K562 (cell line): ENCODE data around the gene GABRA5. TPM values are rescaled to one million over a fixed set of nuclear protein-coding genes. Genes with fewer than 3 reads are reported as not detected.

Experiments used
- C11orf30 ChIP-seq: fragments of 450-650 bp; IDR thresholded peaks from 2 replicates; pipeline ENCODE4 v1.6.1; 2016; ENCODE audit warnings: low read depth, mild to moderate bottlenecking
- KAT7 ChIP-seq: sonication (generic); formaldehyde crosslinking; IDR thresholded peaks from 2 replicates; pipeline ENCODE4 v1.8.0; 2022; ENCODE audit warnings: missing genetic modification reagents, mild to moderate bottlenecking, borderline replicate concordance
- POLR2A ChIP-seq: fragments of 450-650 bp; conservative IDR thresholded peaks from 2 replicates; pipeline ENCODE4 v1.6.1; 2016
- RBM17 ChIP-seq: fragments of 200-400 bp; formaldehyde crosslinking; IDR thresholded peaks from 2 replicates; pipeline ENCODE4 v1.6.1; 2017; ENCODE audit warnings: low read depth, mild to moderate bottlenecking, low read length, borderline replicate concordance
- SMC3 ChIP-seq: conservative IDR thresholded peaks from 2 replicates; pipeline ENCODE4 v1.6.1; 2011; ENCODE audit warnings: low read depth, low read length, improper control_type of control experiment; ENCODE audit not compliant: insufficient read depth
- STAG1 ChIP-seq: sonication (generic); formaldehyde crosslinking; IDR thresholded peaks from 2 replicates; pipeline ENCODE4 v1.5.0; 2020; ENCODE audit warnings: missing genetic modification reagents, borderline replicate concordance
- YBX1 ChIP-seq: fragments of 450-650 bp; IDR thresholded peaks from 2 replicates; pipeline ENCODE4 v1.7.1; 2016; ENCODE audit warnings: mild to moderate bottlenecking
- ZC3H4 ChIP-seq: sonication (generic); formaldehyde crosslinking; IDR thresholded peaks from 2 replicates; pipeline ENCODE4 v1.9.0; 2021; ENCODE audit warnings: missing genetic modification reagents, borderline replicate concordance
- ZFP36 ChIP-seq: fragments of 150-350 bp; IDR thresholded peaks from 2 replicates; pipeline ENCODE4 v1.6.1; 2018; ENCODE audit warnings: low read length, low read depth; ENCODE audit not compliant: partially characterized antibody
- ZNF197 ChIP-seq: fragments of 200-800 bp; sonication (Bioruptor generic); IDR thresholded peaks from 2 replicates; pipeline ENCODE4 v1.6.1; 2016; ENCODE audit warnings: low read depth, missing genetic modification characterization, missing compliant biosample characterization
- polyA plus RNA-seq, 8 experiments: library from polyadenylated mRNA; depleted of rRNA in 4 of 8; stranded (reverse) in 5 of 8; unstranded in 3 of 8; fragments of >200 nt; fragmentation: Nextera tagmentation in 2 of 8; fragmentation: Illumina TruSeq in 1 of 8; extraction: Ambion mirVana in 2 of 8; extraction: Trizol in 1 of 8; gene quantifications; 2 replicates each; pipeline versions ENCODE4 v1.2.1 to v1.2.3, GENCODE V29; 2011 to 2014; ENCODE audit warnings: inconsistent platforms in 1 of 8, missing spikeins in 1 of 8
- total RNA-seq, 7 experiments: library from RNA; depleted of rRNA in 6 of 7; stranded (reverse); fragments of >200 nt in 6 of 7; fragmentation: Illumina TruSeq in 2 of 7; extraction: Trizol in 2 of 7; gene quantifications; 2 replicates each; pipeline versions ENCODE4 v1.2.1 to v1.2.3, GENCODE V29; 2011 to 2021; ENCODE audit warnings: low replicate concordance in 1 of 7
- TF ChIP-seq, protein P1 (sequence below), 2 experiments: fragments of 450-650 bp; formaldehyde crosslinking in 1 of 2; IDR thresholded peaks; 2 replicates each; pipeline versions ENCODE4 v1.4.0 to v1.6.1; 2014 to 2020; ENCODE audit warnings: mild to moderate bottlenecking in 2 of 2, borderline replicate concordance in 1 of 2, low read depth in 1 of 2
- TF ChIP-seq, protein P2 (sequence below): fragments of 450-650 bp; formaldehyde crosslinking; IDR thresholded peaks from 2 replicates; pipeline ENCODE4 v1.4.0; 2020; ENCODE audit warnings: mild to moderate bottlenecking, moderate library complexity
- TF ChIP-seq, protein P3 (sequence below): fragments of 450-650 bp; IDR thresholded peaks from one replicate; pipeline ENCODE4 v1.6.1; 2018; ENCODE audit warnings: mild to moderate bottlenecking, moderate library complexity; ENCODE audit not compliant: partially characterized antibody
- TF ChIP-seq, protein P4 (sequence below), 3 experiments: IDR thresholded peaks in 2 of 3; conservative IDR thresholded peaks in 1 of 3; 2 replicates each; pipeline ENCODE4 v1.5.1; 2011 to 2012; ENCODE audit warnings: low read length in 3 of 3, mild to moderate bottlenecking in 3 of 3, control low read depth in 2 of 3, improper control_type of control experiment in 1 of 3, inconsistent platforms in 1 of 3, low read depth in 1 of 3, mixed read lengths in 1 of 3, moderate library complexity in 1 of 3; ENCODE audit not compliant: insufficient read depth in 2 of 3

GABRA5 gene
- total and polyA plus RNA-seq, 9 of the 15 experiments (the other 6 are each of a cell fraction or from before 2014, with no cell fraction given): not detected

DNA sequence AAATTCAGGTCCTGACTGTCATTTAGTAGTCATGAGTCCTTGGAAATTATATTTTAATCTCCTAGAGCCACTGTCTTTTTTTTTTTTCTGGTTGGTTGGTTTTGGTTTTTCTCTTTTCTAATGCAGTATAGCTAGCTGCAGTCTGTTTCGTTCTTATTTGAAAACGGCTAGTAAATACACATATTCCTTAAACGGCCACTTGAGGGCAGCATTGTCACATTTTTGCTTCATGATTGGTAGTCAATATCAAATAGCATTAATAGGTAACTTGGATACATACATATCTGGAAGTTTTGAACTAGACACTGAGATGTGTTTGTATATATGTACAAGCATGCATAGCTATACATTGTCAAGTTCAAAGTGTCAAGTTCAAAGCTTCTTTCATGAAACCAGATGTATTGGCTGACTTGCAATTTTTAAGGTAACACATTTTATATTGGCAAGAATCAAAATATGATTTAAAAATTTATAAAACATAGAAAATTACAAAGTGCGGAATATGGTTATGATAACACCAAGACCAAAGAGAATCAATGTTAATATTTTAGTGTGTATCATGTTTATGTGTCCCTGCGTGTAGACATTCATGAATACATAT is 22.5 kb downstream of the GABRA5 start (continued):
- no peak for TF ChIP-seq RBM17
- TF ChIP-seq, protein P1, sequence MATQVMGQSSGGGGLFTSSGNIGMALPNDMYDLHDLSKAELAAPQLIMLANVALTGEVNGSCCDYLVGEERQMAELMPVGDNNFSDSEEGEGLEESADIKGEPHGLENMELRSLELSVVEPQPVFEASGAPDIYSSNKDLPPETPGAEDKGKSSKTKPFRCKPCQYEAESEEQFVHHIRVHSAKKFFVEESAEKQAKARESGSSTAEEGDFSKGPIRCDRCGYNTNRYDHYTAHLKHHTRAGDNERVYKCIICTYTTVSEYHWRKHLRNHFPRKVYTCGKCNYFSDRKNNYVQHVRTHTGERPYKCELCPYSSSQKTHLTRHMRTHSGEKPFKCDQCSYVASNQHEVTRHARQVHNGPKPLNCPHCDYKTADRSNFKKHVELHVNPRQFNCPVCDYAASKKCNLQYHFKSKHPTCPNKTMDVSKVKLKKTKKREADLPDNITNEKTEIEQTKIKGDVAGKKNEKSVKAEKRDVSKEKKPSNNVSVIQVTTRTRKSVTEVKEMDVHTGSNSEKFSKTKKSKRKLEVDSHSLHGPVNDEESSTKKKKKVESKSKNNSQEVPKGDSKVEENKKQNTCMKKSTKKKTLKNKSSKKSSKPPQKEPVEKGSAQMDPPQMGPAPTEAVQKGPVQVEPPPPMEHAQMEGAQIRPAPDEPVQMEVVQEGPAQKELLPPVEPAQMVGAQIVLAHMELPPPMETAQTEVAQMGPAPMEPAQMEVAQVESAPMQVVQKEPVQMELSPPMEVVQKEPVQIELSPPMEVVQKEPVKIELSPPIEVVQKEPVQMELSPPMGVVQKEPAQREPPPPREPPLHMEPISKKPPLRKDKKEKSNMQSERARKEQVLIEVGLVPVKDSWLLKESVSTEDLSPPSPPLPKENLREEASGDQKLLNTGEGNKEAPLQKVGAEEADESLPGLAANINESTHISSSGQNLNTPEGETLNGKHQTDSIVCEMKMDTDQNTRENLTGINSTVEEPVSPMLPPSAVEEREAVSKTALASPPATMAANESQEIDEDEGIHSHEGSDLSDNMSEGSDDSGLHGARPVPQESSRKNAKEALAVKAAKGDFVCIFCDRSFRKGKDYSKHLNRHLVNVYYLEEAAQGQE (IDR thresholded peaks at IDR 0.05; ENCODE audit: borderline replicate concordance): peak; percentile 53
- TF ChIP-seq, protein P1 (CRISPR knock-in tag; IDR thresholded peaks at IDR 0.05; ENCODE audit: low read depth): no peak
- peak; percentile 62; the same call in 1 of the 2 replicates for TF ChIP-seq C11orf30
- TF ChIP-seq ZC3H4: no peak
- TF ChIP-seq STAG1: peak; percentile 48; the same call in 1 of the 2 replicates
- peak; percentile 26; the same call in 1 of the 2 replicates for TF ChIP-seq SMC3
- no peak for TF ChIP-seq YBX1
- TF ChIP-seq POLR2A: no peak
- TF ChIP-seq, protein P2, sequence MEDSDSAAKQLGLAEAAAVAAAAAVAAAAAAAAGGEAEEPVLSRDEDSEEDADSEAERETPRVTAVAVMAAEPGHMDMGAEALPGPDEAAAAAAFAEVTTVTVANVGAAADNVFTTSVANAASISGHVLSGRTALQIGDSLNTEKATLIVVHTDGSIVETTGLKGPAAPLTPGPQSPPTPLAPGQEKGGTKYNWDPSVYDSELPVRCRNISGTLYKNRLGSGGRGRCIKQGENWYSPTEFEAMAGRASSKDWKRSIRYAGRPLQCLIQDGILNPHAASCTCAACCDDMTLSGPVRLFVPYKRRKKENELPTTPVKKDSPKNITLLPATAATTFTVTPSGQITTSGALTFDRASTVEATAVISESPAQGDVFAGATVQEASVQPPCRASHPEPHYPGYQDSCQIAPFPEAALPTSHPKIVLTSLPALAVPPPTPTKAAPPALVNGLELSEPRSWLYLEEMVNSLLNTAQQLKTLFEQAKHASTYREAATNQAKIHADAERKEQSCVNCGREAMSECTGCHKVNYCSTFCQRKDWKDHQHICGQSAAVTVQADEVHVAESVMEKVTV (CRISPR knock-in tag): peak; percentile 44; the same call in 1 of the 2 replicates
- no peak for TF ChIP-seq KAT7
- TF ChIP-seq, protein P3, sequence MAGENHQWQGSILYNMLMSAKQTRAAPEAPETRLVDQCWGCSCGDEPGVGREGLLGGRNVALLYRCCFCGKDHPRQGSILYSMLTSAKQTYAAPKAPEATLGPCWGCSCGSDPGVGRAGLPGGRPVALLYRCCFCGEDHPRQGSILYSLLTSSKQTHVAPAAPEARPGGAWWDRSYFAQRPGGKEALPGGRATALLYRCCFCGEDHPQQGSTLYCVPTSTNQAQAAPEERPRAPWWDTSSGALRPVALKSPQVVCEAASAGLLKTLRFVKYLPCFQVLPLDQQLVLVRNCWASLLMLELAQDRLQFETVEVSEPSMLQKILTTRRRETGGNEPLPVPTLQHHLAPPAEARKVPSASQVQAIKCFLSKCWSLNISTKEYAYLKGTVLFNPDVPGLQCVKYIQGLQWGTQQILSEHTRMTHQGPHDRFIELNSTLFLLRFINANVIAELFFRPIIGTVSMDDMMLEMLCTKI: no peak
- TF ChIP-seq, protein P4, sequence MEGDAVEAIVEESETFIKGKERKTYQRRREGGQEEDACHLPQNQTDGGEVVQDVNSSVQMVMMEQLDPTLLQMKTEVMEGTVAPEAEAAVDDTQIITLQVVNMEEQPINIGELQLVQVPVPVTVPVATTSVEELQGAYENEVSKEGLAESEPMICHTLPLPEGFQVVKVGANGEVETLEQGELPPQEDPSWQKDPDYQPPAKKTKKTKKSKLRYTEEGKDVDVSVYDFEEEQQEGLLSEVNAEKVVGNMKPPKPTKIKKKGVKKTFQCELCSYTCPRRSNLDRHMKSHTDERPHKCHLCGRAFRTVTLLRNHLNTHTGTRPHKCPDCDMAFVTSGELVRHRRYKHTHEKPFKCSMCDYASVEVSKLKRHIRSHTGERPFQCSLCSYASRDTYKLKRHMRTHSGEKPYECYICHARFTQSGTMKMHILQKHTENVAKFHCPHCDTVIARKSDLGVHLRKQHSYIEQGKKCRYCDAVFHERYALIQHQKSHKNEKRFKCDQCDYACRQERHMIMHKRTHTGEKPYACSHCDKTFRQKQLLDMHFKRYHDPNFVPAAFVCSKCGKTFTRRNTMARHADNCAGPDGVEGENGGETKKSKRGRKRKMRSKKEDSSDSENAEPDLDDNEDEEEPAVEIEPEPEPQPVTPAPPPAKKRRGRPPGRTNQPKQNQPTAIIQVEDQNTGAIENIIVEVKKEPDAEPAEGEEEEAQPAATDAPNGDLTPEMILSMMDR (IDR thresholded peaks at IDR 0.05 in 2 of 3, conservative IDR thresholded peaks at IDR 0.05 in 1 of 3; ENCODE audit: insufficient read depth in 2 of 3, low read depth in 1 of 3, low read length in 3 of 3): peak; percentile 57 to 73 (median 59); a peak in 5 of 6 replicates
- no peak for TF ChIP-seq ZNF197 (CRISPR knock-in tag)
- TF ChIP-seq ZFP36: no peak
